GM19351 (cell line): ENCODE measurements around the gene TMTC1.

ENCODE experiments used
- ATAC-seq: cut with Tn5 transposase; IDR thresholded peaks from one replicate; pipeline ENCODE4 v1.9.1; 2021; ENCODE audit warnings: mild to moderate bottlenecking, moderate library complexity; ENCODE audit not compliant: unreplicated experiment

The TMTC1 gene

DNA sequence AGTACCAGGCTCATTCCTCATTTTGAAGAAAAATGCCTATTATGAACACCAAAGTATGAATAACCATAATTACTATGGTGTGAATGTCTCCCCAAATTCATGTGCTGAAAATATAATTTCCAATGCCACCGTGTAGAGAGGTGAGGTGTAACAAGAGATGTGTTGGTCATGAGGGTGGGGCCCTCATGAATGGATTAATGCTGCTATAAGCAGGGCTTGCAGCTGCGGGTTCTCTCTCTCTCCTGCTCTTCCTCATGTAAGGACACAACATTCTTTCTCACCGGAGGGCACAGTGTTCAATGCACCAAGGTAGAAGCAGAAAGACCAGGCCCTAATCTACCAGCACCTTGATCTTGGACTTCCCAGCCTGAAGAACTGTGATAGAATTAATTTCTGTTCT is 70.0 kb downstream of the TMTC1 start:
- ATAC-seq: no peak

- no peak for ATAC-seq
These were observed 72.4 kb downstream of the TMTC1 start for GRCh38 chr12:29711381-29711780.

DNA sequence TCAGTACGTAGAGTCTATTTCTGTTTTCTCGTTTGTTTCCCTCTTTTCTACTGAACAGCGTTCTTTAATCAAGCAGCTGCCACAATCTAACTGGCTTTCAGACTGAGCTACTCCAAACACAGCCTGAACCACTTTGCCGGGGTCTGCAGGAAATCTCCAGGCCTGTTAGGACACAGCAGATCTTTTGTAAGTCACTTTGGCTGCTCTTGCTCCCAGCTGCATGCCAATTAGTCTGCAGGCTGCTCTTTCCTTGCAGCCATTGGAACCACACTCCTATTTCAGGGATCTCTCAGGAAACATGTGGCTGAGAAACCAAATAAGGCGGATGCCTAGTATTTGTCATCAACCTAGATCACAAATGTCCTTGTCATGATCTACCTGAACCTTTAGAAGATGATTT is 73.6 kb downstream of the TMTC1 start:
- no peak for ATAC-seq

GRCh38 chr12:29709496-29710040 is 74.2 kb downstream of the TMTC1 start:
- ATAC-seq: no peak

DNA sequence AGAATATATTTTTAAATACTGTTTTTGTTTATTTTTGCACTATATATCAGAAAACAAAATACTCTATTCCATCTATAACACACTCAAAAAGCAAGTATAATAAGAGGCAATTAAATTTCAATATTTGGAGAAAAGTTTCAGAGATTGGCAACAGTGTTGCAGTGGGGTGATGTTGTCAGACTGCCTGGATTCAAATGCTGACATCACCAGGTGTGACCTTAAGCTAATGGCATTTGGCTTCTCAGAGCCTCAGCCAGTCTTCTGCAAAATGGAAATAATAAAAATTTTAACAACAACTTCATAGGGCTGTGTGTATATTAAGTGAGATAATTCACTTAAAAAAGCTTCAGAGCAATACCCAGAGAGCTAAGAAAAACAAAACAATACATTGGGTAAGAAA is 74.7 kb downstream of the TMTC1 start:
- no peak for ATAC-seq

DNA sequence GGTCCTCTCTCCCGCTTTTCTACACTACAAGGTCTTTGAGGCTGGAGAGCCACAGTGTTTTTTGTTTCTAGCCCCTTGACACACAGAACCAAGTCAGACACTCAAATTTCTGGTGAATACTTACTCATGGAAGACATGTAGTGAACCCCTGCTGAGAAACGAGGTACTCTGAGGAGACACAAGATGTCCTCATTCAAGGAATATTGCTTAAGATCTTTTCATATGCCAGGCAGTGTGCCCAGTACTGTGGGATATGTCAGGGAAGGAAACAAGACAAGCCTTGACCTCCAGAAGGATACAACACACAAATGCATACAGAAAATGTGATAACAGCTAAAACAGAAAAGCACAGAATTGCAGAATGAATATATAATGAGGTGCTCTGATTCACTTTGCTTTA is 75.9 kb downstream of the TMTC1 start:
- no peak for ATAC-seq

DNA sequence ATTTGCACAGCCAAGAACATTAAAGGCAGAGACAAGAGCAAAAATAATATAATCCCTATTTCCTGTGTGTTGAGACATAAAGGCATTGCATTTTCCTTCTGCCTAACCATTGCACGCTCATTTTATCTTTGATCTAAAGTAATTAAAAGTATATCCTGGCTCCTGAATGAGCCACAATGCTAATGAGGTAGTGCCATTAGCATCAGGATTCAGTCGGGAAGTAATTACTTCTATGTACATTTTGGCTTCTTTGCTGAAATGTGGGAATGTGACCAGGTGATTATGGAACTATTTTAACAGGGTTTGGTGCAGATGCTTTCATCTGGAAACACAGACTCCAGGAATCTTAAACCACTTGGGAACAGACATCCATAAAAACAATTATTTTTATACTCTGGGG is 77.4 kb downstream of the TMTC1 start:
- no peak for ATAC-seq

DNA sequence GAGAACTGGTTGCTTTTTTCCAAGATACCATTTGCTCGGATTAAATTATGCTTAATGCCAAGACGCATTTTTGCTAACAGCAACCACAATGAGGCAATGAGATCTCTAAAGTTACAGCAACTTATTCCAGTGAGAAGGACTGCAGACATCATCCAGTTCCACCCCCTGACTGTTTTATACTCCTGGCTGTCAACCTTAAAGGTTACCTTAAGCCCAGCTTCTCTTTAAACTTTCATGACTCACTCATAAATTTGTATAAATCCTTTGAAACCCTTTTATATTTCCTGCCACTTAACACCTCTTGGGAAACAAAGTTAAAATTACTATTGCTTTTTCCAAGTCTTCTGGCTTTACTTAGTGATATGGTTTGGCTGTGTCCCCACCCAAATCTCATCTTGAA is 80.2 kb downstream of the TMTC1 start:
- ATAC-seq: no peak

DNA sequence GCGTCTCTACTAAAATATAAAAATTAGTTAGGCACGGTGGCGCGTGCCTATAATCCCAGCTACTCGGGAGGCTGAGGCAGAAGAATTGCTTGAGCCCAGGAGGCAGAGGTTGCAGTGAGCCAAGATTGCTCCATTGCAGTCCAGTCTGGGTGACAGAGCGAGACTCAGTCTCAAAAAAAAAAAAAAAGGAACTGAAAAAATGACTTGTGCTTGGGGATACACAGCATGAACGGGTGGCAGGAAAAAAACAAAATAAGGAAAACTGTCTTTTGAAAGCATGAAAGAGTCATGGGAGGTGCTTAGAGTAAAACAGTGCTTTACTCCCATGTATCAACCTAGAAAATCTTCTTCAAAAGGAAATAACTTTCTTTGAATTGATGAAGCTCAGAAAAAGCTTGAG is 80.8 kb downstream of the TMTC1 start:
- no peak for ATAC-seq

- no peak for ATAC-seq
These were observed 81.5 kb downstream of the TMTC1 start for GRCh38 chr12:29702222-29702621.

- no peak for ATAC-seq
These were observed 82.8 kb downstream of the TMTC1 start for GRCh38 chr12:29700761-29701481.

DNA sequence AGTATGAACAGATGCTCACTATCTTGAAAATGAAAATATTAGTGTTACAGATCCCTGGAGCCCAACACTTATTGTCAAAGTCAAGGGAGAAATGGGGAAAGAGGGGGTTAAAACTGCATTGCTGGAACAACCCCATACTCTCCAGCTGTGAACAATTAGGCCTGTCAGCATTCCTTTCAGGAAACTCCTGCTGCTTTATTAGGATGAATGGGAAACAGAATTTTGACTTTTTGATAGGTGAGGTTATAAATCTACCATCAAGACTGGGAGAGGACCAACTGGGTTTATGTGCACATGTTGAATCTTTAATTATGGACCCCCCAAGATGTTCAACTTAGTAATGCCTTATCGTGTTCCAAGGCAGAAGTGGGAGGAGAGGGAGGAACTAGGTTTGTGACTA is 85.0 kb downstream of the TMTC1 start:
- ATAC-seq: no peak

- no peak for ATAC-seq
These were observed 87.9 kb downstream of the TMTC1 start for GRCh38 chr12:29695800-29696199.

DNA sequence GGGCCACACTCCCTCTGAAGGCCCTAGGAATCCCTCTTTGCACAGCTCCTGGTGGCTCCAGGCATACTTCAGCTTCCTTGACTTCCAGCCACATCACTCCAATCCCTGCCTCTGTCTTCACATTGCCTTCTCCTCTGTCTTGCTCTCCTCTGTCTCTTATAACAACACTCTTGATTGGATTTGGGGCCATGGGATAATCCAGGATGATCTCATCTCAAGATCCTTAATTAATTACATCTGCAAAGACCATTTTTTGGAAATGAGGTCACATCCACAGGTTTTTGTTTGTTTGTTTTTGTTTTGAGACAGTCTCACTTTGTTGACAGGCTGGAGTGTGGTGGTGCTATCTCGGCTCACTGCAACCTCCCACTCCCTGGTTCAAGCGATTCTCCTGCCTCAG is 88.7 kb downstream of the TMTC1 start:
- no peak for ATAC-seq

GRCh38 chr12:29694002-29694401 is 89.7 kb downstream of the TMTC1 start:
- no peak for ATAC-seq

- no peak for ATAC-seq
These were observed 91.5 kb downstream of the TMTC1 start for GRCh38 chr12:29692237-29692636.

DNA sequence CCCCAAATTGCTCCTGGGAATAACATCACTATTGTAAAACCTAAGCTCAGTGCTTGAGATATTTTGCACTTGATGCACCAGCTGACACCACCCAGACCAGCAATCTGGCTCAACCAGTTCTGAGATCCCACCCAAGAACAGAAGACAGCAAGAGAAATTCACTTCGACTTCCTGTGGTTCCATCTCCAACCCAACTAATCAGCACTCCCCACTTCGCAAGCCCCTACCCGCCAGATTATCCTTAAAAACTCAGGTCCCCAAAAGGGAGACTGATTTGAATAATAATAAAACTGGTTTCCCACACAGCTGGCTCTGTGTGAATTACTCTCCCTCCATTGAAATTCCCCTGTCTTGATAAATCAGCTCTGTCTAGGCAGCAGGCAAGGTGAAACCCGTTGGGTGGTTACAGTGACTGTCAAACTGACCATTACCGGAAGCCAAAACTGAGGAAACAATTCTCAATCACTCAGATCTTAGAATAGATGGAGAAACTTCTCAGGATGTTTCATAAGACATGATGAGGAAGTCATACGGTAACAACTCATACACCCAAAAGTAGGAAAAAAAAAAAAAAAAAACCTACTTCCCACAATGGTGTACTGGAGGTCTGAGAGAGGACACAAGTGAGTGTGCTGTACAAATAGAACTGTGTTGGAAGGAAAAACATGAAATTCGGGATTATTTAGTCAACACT is 92.4 kb downstream of the TMTC1 start:
- no peak for ATAC-seq

- ATAC-seq: no peak
These were observed 93.0 kb downstream of the TMTC1 start for GRCh38 chr12:29690728-29691127.

- ATAC-seq: no peak
These were observed 94.8 kb downstream of the TMTC1 start for GRCh38 chr12:29688914-29689313.

DNA sequence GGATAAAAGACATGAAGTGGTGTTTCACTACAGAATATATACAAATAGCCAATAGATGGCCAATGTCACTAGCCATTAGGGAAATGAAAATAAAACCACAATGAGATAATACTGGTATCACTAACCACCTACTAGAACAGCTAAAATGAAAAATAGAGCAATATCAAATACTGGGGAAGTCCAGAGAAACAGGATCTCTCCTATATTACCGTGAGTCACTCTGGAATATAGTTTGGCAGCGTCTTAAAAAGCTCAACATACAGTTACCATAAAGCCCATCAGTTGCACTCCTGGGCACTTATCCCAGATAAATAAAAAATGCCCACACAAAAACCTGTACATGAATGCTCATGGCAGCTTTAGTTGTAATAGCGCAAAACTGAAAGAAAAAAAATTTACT is 101.7 kb downstream of the TMTC1 start:
- no peak for ATAC-seq

DNA sequence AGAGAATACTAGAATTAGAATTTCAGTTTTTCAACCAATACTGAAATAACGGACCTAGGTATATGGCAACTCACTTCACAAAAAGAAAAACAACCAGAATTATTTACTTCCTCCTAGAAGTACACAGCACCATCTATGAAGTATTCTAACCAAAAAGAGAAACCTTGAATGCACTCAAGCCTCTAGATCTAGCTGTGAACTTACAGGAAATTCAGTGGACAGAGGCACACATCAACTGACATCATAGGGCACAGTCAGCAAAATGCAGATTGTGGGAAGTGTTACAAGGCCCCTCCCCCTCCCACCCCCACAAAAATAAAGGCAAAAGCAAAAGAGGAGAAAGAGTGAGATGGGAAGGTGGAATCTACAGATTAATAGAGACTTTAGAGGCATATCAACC is 102.4 kb downstream of the TMTC1 start:
- ATAC-seq: no peak

DNA sequence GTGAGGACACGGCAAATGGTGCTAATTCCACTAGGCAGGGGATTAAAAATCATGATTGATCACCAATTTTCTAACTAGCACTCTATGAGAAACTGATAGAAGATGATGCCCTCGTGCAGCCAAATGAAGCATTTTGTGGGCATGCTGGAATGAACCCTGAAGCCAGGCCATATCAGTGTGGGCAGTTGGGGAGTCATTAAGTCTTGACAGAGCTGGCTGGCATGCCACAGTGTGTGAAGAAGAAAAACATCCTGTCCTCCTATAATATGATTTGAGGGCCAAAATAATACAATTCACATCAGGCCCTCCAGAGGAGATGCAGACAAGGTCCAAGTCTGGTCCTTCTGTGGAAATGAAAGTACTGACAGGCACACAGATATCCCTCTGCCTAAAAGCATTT is 107.1 kb downstream of the TMTC1 start:
- ATAC-seq: no peak
